Activated CD4-positive, alpha-beta memory T cell treated with anti-CD3 and anti-CD28 coated beads for 36 hours (primary cell): ENCODE data around the gene SNAI1. TPM values are rescaled to one million over a fixed set of nuclear protein-coding genes. Genes with fewer than 3 reads are reported as not detected.
A peak's percentile ranks its signal among the peaks of the same experiment; 100 is the strongest.

ENCODE experiments used
- CTCF ChIA-PET: fragments of 350-600 bp; sonication (Branson Sonifier 250); formaldehyde crosslinking; loops from one replicate; lab custom pipeline; 2021; ENCODE audit warnings: antibody characterized with exemption, inconsistent platforms; lab: Charles Lee
- POLR2A ChIA-PET: fragments of 350-600 bp; sonication (Branson Sonifier 250); formaldehyde crosslinking; loops from one replicate; lab custom pipeline; 2021; ENCODE audit warnings: antibody characterized with exemption; lab: Charles Lee
- DNase-seq: peaks from one replicate; pipeline ENCODE4 v3.0.0-alpha.2; 2020
- H3K27ac Mint-ChIP-seq: one replicate; pipeline ENCODE4 v1.8.0; 2021; ENCODE audit warnings: mixed read lengths
- H3K27me3 Mint-ChIP-seq: one replicate; pipeline ENCODE4 v1.8.0; 2021; ENCODE audit warnings: mixed read lengths
- H3K36me3 Mint-ChIP-seq: one replicate; pipeline ENCODE4 v1.8.0; 2021; ENCODE audit warnings: mixed read lengths
- H3K4me1 Mint-ChIP-seq: one replicate; pipeline ENCODE4 v1.8.0; 2021; ENCODE audit warnings: low read depth, mixed read lengths
- H3K4me3 Mint-ChIP-seq: one replicate; pipeline ENCODE4 v1.8.0; 2021; ENCODE audit warnings: mild to moderate bottlenecking, mixed read lengths
- H3K9me3 Mint-ChIP-seq: one replicate; pipeline ENCODE4 v1.8.0; 2021; ENCODE audit warnings: mixed read lengths
- intact Hi-C: fragments of 100-400 bp; cut with micrococcal nuclease; formaldehyde crosslinking; loops from one replicate; pipeline ENCODE4 v1.15.1; 2023
- total RNA-seq, 2 experiments: library from RNA; stranded (reverse); gene quantifications; one replicate each; pipeline ENCODE4 v1.2.3, GENCODE V29; 2021

SNAI1 gene
- under 1 TPM in 1 of 2 experiments, not detected in 1; 0.27 TPM for total RNA-seq

GRCh38 chr20:49982346-49983122, at the start of gene SNAI1:
Gene SNAI1, plus strand, starts transcription at chr20:49982980. Its CDS starts 80 bp downstream, at chr20:49983060.
- CTCF ChIA-PET = interaction anchor here (0.7 to 7.5 kb wide), 6 partner anchors 47 to 197 kb away, joined by 3 to 257 read pairs (median 6); partner anchors contain the start of gene RNF114
- Mint-ChIP-seq H3K27me3 (peaks cover 4% of the 10 kb centered on the region), H3K4me3 (peak within 1 kb of the TSS; percentile 23), H3K27ac (no peak within 1 kb of the TSS), H3K9me3 (no peaks in the 10 kb centered on the region), H3K36me3 (no peaks in the 10 kb centered on the region), H3K4me1 (peaks cover 20% of the 10 kb centered on the region)
- intact Hi-C loops = no loop called here
- POLR2A ChIA-PET = no interaction called here
- DNase-seq = peak; percentile 84

- intact Hi-C loops = no loop called here
- ChIA-PET CTCF (interaction anchor here (0.6 to 5.0 kb wide), 11 partner anchors 10 to 551 kb away, joined by 3 to 30 read pairs (median 3); partner anchors contain the start of gene SPATA2), POLR2A (interaction anchor here (0.8 to 1.8 kb wide), 3 partner anchors 15 to 212 kb away, joined by 3 to 10 read pairs (median 4); partner anchors contain the start of gene SPATA2)
- Mint-ChIP-seq H3K9me3 (no peaks in the 10 kb centered on the region), H3K27me3 (no peaks in the 10 kb centered on the region), H3K36me3 (peaks cover 12% of the 10 kb centered on the region), H3K27ac (no peak overlapping the region), H3K4me3 (peak overlapping the region; percentile 93), H3K4me1 (peaks cover 31% of the 10 kb centered on the region)
- DNase-seq = no peak
Measured at GRCh38 chr20:49935746-49936152, 47.0 kb upstream of the SNAI1 start.

DNA sequence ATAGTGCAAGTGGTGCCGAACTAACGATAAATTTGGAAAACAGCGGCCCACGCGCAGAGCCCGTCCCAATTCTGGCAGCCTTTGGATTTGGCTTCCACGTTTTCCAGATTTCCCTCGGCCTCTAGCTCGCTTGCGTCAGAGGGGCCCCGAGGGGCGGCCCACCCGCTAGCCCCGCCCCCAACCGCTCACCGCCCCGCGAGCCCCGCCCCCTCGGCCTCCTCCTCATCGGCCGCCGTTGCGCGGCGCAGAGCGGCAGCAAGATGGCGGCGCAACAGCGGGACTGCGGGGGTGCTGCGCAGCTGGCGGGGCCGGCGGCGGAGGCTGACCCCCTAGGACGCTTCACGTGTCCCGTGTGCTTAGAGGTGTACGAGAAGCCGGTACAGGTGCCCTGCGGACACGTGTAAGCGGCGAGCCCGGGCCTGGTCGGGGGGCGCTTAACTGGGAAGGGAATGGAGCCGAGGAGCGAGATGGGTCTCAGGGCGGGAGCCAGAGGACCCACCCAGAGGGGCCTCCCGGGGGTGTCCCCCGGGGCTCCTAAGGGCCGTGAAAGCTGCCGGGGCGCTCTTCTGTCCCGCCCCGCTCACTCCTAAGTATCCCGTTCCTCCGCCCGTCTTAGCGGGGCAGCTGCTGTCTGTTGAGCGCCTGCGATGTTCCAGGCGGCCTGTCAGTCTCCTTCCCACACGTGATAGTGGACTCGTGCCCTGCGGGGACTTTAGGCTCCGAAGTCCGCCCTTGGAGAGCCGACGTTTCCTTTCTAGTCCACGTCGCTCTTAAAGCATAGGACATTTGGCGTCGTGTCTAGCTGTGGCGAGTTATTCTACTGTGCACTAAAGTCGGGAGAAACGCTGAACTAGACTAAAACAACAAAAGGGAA, 46.4 kb upstream of the SNAI1 start, which contains the start of gene RNF114:
TSS of gene RNF114 (plus strand) at position 245 of the 874 bp plus-strand sequence. CDS start at position 261, 16 bp downstream.
- Mint-ChIP-seq H3K27ac (peak within 1 kb of the TSS; percentile 71), H3K36me3 (peaks cover 18% of the 10 kb centered on the region), H3K4me1 (peaks cover 37% of the 10 kb centered on the region), H3K9me3 (no peaks in the 10 kb centered on the region), H3K4me3 (peak within 1 kb of the TSS; percentile 93), H3K27me3 (no peaks in the 10 kb centered on the region)
- CTCF ChIA-PET = interaction anchor here (0.6 to 5.0 kb wide), 12 partner anchors 9 to 551 kb away, joined by 3 to 30 read pairs (median 3); partner anchors contain the start of gene SPATA2
- intact Hi-C loops = no loop called here
- POLR2A ChIA-PET = interaction anchor here (0.7 to 1.8 kb wide), 5 partner anchors 14 to 341 kb away, joined by 3 to 10 read pairs (median 3); partner anchors contain the start of genes SLC9A8 and SPATA2
- DNase-seq = peak; percentile 94

GRCh38 chr20:49937027-49937929, 45.5 kb upstream of the SNAI1 start:
- CTCF ChIA-PET = interaction anchor here (0.6 to 5.0 kb wide), 9 partner anchors 9 to 396 kb away, joined by 3 to 30 read pairs (median 3); partner anchors contain the start of gene SPATA2
- H3K36me3 Mint-ChIP-seq = peaks cover 20% of the 10 kb centered on the region
- no peak for DNase-seq
- H3K9me3 Mint-ChIP-seq = no peaks in the 10 kb centered on the region
- POLR2A ChIA-PET = interaction anchor here (0.7 to 1.9 kb wide), 5 partner anchors 10 to 342 kb away, joined by 3 to 12 read pairs (median 3); partner anchors contain the start of gene SLC9A8
- no peaks in the 10 kb centered on the region for H3K27me3 Mint-ChIP-seq
- intact Hi-C loops = no loop called here
- H3K4me1 Mint-ChIP-seq = peaks cover 39% of the 10 kb centered on the region
- peak overlapping the region; percentile 71 for H3K27ac Mint-ChIP-seq
- peak overlapping the region; percentile 93 for H3K4me3 Mint-ChIP-seq

DNA sequence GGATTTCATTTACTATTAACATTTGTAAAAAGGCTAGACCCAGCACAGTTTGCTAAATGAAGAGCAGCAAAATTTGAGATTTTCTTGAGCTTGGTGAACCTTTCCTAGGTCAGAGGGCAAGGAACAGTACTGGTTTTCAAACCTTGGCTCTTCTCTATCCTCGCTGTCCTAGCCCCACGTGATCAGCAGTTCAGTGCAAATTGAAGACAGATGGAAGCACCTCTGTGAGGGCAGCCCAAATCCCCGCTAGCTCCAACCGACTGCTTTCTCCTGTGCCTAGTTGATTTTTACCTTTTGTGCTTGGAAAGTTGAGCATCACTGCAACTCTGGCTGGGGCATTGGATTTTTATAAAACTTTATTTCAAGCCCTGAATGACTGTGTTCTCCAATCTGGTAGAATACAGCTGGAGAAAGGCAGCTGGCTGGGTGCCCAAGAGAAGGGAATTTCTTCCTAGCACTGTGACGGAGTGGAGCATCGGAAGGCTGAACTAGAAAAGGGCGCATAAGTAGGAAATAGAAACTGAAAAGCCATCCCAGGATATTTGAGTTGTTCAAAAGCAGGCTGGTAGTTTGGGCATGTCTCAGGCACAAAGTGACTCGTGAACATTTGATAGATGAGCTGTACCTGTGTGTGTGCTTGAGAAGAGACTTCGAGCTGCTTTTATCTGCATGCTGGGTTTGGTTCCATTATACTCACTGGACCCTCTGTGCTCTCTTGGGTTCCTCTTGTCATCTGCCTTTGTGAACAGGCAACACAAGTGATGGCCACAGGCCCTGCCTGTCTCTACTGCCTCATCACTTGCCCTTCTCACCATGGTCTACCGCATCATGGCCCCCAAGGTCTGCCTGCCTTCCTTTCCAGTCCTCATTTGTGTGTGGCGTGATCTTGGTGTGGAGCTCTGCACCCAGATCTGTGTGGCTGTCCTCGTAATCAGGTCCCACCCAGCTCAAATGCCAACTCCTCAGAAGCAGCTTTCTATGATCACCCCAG, 44.3 kb upstream of the SNAI1 start:
- peaks cover 39% of the 10 kb centered on the region for H3K4me1 Mint-ChIP-seq
- peak overlapping the region; percentile 52 for H3K4me3 Mint-ChIP-seq
- H3K27me3 Mint-ChIP-seq = no peaks in the 10 kb centered on the region
- DNase-seq = no peak
- ChIA-PET CTCF (interaction anchor here (0.5 to 5.0 kb wide), 10 partner anchors 9 to 362 kb away, joined by 3 to 30 read pairs (median 3); partner anchors contain the start of gene SPATA2), POLR2A (interaction anchor here (1.2 to 1.9 kb wide), 2 partner anchors 8 to 12 kb away, joined by 3 to 12 read pairs; no protein-coding TSS in a partner anchor)
- intact Hi-C loops = no loop called here
- no peaks in the 10 kb centered on the region for H3K9me3 Mint-ChIP-seq
- peaks cover 20% of the 10 kb centered on the region for H3K36me3 Mint-ChIP-seq
- peak overlapping the region; percentile 26 for H3K27ac Mint-ChIP-seq

DNA sequence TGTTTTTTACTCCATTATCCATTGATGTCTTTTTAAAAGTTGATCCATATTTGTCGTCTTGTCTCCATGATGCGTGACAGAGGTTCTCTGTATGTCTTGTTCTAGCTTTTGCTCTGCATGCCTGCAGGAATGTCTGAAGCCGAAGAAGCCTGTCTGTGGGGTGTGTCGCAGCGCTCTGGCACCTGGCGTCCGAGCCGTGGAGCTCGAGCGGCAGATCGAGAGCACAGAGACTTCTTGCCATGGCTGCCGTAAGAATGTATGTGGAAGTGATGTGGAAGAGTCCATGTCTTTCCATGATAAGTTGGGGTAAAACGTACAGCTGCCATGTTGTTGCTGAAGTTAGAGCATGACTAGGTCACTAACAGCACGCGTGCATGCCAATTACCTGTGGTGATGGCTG, 41.3 kb upstream of the SNAI1 start:
- intact Hi-C loops = no loop called here
- no peaks in the 10 kb centered on the region for H3K27me3 Mint-ChIP-seq
- H3K36me3 Mint-ChIP-seq = peaks cover 33% of the 10 kb centered on the region
- no peaks in the 10 kb centered on the region for H3K9me3 Mint-ChIP-seq
- peaks cover 35% of the 10 kb centered on the region for H3K4me1 Mint-ChIP-seq
- H3K27ac Mint-ChIP-seq = no peak overlapping the region
- no peak overlapping the region for H3K4me3 Mint-ChIP-seq
- ChIA-PET CTCF (interaction anchor here (1.6 to 2.2 kb wide), 2 partner anchors 38 to 54 kb away, joined by 3 to 8 read pairs; no protein-coding TSS in a partner anchor), POLR2A (no interaction called here)
- DNase-seq = no peak

- POLR2A ChIA-PET = no interaction called here
- Mint-ChIP-seq H3K9me3 (no peaks in the 10 kb centered on the region), H3K27me3 (no peaks in the 10 kb centered on the region), H3K27ac (no peak overlapping the region), H3K36me3 (peaks cover 39% of the 10 kb centered on the region), H3K4me3 (no peak overlapping the region), H3K4me1 (peaks cover 33% of the 10 kb centered on the region)
- CTCF ChIA-PET = interaction anchor here (1.6 to 2.2 kb wide), 2 partner anchors 37 to 55 kb away, joined by 3 to 8 read pairs; no protein-coding TSS in a partner anchor
- DNase-seq = no peak
- intact Hi-C loops = no loop called here
Measured at GRCh38 chr20:49942303-49942702, 40.5 kb upstream of the SNAI1 start.

DNA sequence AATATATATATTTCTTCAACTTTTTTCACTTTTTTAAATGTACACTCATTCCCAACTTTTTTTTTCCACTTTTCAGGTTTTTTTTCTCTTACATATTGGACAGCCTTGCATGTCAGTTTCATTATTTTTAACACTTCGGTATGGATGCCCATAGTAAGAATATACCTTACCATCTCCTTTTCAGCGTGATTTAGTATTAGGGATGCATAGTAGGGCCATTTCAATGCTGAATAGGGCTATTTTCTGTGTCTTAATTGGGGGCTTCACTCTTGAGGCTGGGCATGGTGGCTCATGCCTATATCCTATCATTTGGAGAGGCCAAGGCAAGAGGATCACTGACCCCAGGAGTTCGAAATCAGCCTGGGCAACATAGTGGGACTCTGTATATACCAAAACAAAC, 39.8 kb upstream of the SNAI1 start:
- Mint-ChIP-seq H3K4me1 (peaks cover 28% of the 10 kb centered on the region), H3K27me3 (no peaks in the 10 kb centered on the region)
- intact Hi-C loops = no loop called here

DNA sequence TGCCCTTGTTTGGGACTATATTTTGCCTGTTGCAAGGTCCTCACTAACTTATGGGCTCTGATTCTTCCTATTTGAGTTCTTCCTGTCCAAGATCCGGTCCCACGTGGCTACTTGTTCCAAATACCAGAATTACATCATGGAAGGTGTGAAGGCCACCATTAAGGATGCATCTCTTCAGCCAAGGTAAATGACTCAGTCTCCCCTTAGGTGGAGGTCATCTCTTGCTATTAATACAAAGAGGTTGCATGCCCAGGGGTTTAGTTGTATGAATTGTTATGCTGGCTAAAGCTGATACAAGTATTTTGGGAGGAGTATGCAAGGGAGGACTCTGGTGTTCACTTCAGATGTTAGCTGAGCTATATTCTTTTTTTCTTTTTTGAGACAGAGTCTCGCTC, 37.5 kb upstream of the SNAI1 start:
- H3K4me3 Mint-ChIP-seq = no peak overlapping the region
- ChIA-PET POLR2A (no interaction called here), CTCF (interaction anchor here (0.8 to 1.1 kb wide), 3 partner anchors 9 to 57 kb away, joined by 3 read pairs; partner anchors contain the start of gene RNF114)
- intact Hi-C loops = no loop called here
- no peak for DNase-seq
- no peaks in the 10 kb centered on the region for H3K27me3 Mint-ChIP-seq
- H3K27ac Mint-ChIP-seq = no peak overlapping the region
- no peaks in the 10 kb centered on the region for H3K9me3 Mint-ChIP-seq
- peaks cover 16% of the 10 kb centered on the region for H3K4me1 Mint-ChIP-seq
- peaks cover 47% of the 10 kb centered on the region for H3K36me3 Mint-ChIP-seq

More for the DNA sequence above, 39.8 kb upstream of the SNAI1 start:
- Mint-ChIP-seq H3K9me3 (no peaks in the 10 kb centered on the region), H3K27ac (no peak overlapping the region), H3K4me3 (no peak overlapping the region), H3K36me3 (peaks cover 44% of the 10 kb centered on the region)
- CTCF ChIA-PET = interaction anchor here (1.6 kb wide), 1 partner anchor 56 kb away, joined by 3 read pairs; no protein-coding TSS in a partner anchor
- POLR2A ChIA-PET = interaction anchor here (0.6 kb wide), 1 partner anchor 13 kb away, joined by 4 read pairs; no protein-coding TSS in a partner anchor
- no peak for DNase-seq
